B cell (primary cell): ENCODE data around the gene MT1M.

Source experiments
- CTCF ChIP-seq: fragments of 200-600 bp; IDR thresholded peaks from one replicate; pipeline ENCODE4 v1.8.0; 2022; ENCODE audit warnings: antibody characterized with exemption, mild to moderate bottlenecking
- EZH2 ChIP-seq: IDR thresholded peaks from 2 replicates; pipeline ENCODE4 v1.6.1; 2012; ENCODE audit warnings: borderline replicate concordance, low read depth, mild to moderate bottlenecking, moderate library complexity, low read length; ENCODE audit not compliant: insufficient read depth, poor library complexity, severe bottlenecking

GRCh38 chr16:56669005-56669839, 36.8 kb downstream of the MT1M start, which contains the start of gene MT1H:
- TF ChIP-seq CTCF = no peak
- no peak for TF ChIP-seq EZH2
